SU-DHL-6 (cell line): ENCODE data around the gene HLA-DQB1.
"Not testable (repeated sequence)": the region's sequence is repeated elsewhere in the genome, so short reads cannot be mapped to it uniquely, and the experiment has no call there.

Experiments used
- H2AFZ ChIP-seq: fragments of 200-600 bp; sonication (generic); 2 replicates; pipeline ENCODE4 v1.6.1; 2014; ENCODE audit warnings: low read depth, mild to moderate bottlenecking, moderate library complexity, mixed read lengths, antibody characterized with exemption, low read length; ENCODE audit not compliant: severe bottlenecking
- H3F3A ChIP-seq: fragments of 200-600 bp; shearing (Covaris generic); 2 replicates; pipeline ENCODE4 v1.6.0; 2016; ENCODE audit warnings: antibody characterized with exemption, mild to moderate bottlenecking; ENCODE audit not compliant: insufficient read depth
- H3K27ac ChIP-seq: fragments of 200-600 bp; sonication (generic); 2 replicates; pipeline ENCODE4 v1.5.1; 2016; ENCODE audit warnings: low read depth, mild to moderate bottlenecking, low read length, moderate library complexity, mixed read lengths
- H3K27me3 ChIP-seq: fragments of 200-600 bp; sonication (generic), shearing (Covaris generic); 2 replicates; pipeline ENCODE4 v1.6.0; 2014; ENCODE audit warnings: mild to moderate bottlenecking, low read length
- H3K36me3 ChIP-seq: fragments of 200-600 bp; sonication (generic); 2 replicates; pipeline ENCODE4 v1.6.1; 2014; ENCODE audit warnings: mild to moderate bottlenecking, low read length, mixed read lengths
- H3K4me2 ChIP-seq: fragments of 300-600, 200-600 bp; shearing (Covaris generic), sonication (generic); 2 replicates; pipeline ENCODE4 v1.6.0; 2014; ENCODE audit warnings: low read length, low read depth, mild to moderate bottlenecking; ENCODE audit not compliant: poor library complexity, severe bottlenecking
- H3K4me3 ChIP-seq: fragments of 200-600 bp; sonication (generic); 2 replicates; pipeline ENCODE4 v1.5.1; 2014; ENCODE audit warnings: antibody characterized with exemption, low read length, mild to moderate bottlenecking, mixed read lengths; ENCODE audit not compliant: insufficient read depth, poor library complexity, severe bottlenecking
- H3K79me2 ChIP-seq: fragments of 200-600 bp; sonication (generic); 2 replicates; pipeline ENCODE4 v1.6.1; 2014; ENCODE audit warnings: mild to moderate bottlenecking, low read length, moderate library complexity; ENCODE audit not compliant: insufficient read depth
- H3K9ac ChIP-seq: fragments of 200-600 bp; sonication (generic); 2 replicates; pipeline ENCODE4 v1.7.0; 2014; ENCODE audit warnings: mild to moderate bottlenecking, low read length
- H3K9me2 ChIP-seq: fragments of 200-600 bp; sonication (generic); replicated peaks from 2 replicates; pipeline ENCODE4 v1.6.1; 2014; ENCODE audit warnings: low read length; ENCODE audit not compliant: insufficient read depth
- H3K9me3 ChIP-seq: fragments of 200-600 bp; sonication (generic); 2 replicates; pipeline ENCODE4 v1.6.1; 2014; ENCODE audit warnings: low read length, mixed read lengths; ENCODE audit not compliant: insufficient read depth
- H4K20me1 ChIP-seq: fragments of 200-600 bp; sonication (generic); 2 replicates; pipeline ENCODE4 v1.6.1; 2014; ENCODE audit warnings: low read depth, mild to moderate bottlenecking, antibody characterized with exemption, low read length, moderate library complexity, mixed read lengths
- CTCF ChIP-seq: fragments of 200-600 bp; sonication (generic); IDR thresholded peaks from one replicate; pipeline ENCODE4 v1.5.1; 2017; ENCODE audit warnings: antibody characterized with exemption, mild to moderate bottlenecking, low read length, moderate library complexity; ENCODE audit not compliant: insufficient read depth, poor library complexity, severe bottlenecking
- EZH2phosphoT487 ChIP-seq: fragments of 200-600 bp; sonication (generic), shearing (Covaris generic); conservative IDR thresholded peaks from 2 replicates; pipeline ENCODE4 v1.6.1; 2018; ENCODE audit warnings: mild to moderate bottlenecking, antibody characterized with exemption, low read length, moderate library complexity, mixed read lengths

Gene HLA-DQB1

DNA sequence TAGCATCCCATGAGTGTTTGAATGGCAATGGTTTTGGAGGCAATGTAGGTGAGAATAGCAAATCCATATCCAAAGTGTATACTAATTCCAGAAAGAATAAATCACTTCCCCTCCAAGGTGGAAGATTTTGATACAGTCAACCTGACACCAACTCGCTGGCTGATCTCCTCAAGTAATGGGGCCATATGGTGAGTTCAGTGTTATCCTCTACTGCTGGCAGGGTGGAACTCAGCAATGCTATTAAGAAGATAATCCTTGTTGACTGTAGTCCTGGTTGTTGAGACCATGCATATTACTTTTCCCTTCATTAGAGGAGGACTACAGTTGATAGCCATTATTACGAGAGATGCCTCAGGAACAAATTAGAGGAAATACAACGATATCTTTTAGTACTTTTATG is 17.8 kb upstream of the HLA-DQB1 start:
- H3K4me2 ChIP-seq = no peak overlapping the region
- no peak overlapping the region for H2AFZ ChIP-seq
- peaks cover 7% of the 10 kb centered on the region; the same call in 1 of the 2 replicates for H3K9me3 ChIP-seq
- H3K9me2 ChIP-seq = no peaks in the 10 kb centered on the region
- no peak overlapping the region for H3K4me3 ChIP-seq
- H3K27ac ChIP-seq = no peak overlapping the region
- no peak overlapping the region for H3K9ac ChIP-seq
- no peaks in the 10 kb centered on the region for H4K20me1 ChIP-seq
- no peaks in the 10 kb centered on the region for H3K27me3 ChIP-seq
- no peak for TF ChIP-seq CTCF
- TF ChIP-seq EZH2phosphoT487 = no peak
- no peaks in the 10 kb centered on the region for H3K36me3 ChIP-seq
- no peaks in the 10 kb centered on the region for H3K79me2 ChIP-seq
- H3F3A ChIP-seq = peaks cover 28% of the 10 kb centered on the region

- Histone ChIP-seq H3K27me3 (no peaks in the 10 kb centered on the region), H3K4me3 (no peak overlapping the region), H3K4me2 (no peak overlapping the region), H4K20me1 (no peaks in the 10 kb centered on the region), H3K27ac (no peak overlapping the region), H2AFZ (no peak overlapping the region), H3K9me3 (peaks cover 7% of the 10 kb centered on the region; the same call in 1 of the 2 replicates), H3F3A (peaks cover 4% of the 10 kb centered on the region), H3K79me2 (no peaks in the 10 kb centered on the region), H3K9me2 (no peaks in the 10 kb centered on the region), H3K9ac (no peak overlapping the region), H3K36me3 (no peaks in the 10 kb centered on the region)
- no peak for TF ChIP-seq EZH2phosphoT487
- TF ChIP-seq CTCF = no peak
Measured at GRCh38 chr6:32680055-32680454, 13.6 kb upstream of the HLA-DQB1 start.

DNA sequence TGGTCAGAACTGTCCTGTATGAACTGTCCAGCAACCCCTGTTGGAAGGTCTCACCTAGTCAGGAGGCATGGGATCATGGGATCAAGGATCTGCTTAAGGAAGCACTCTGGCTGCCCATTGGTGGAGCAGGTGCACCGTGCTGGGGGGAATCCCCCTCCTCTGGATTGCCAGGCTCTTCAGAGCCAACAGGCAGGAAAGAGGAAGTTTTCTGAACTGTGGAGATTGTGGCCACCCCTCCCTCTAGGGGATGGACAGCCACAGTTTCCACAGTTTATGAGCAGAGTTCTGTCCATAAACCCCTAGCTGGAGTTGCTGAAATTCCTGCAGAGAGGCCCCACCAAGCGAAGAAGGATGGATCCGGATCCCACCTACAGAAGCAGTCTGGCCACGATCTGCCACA is 13.0 kb upstream of the HLA-DQB1 start:
- Histone ChIP-seq H3K4me2 (no peak overlapping the region), H3F3A (no peaks in the 10 kb centered on the region), H3K27me3 (no peaks in the 10 kb centered on the region), H4K20me1 (no peaks in the 10 kb centered on the region), H3K36me3 (no peaks in the 10 kb centered on the region), H3K9me2 (no peaks in the 10 kb centered on the region), H3K27ac (no peak overlapping the region), H3K79me2 (no peaks in the 10 kb centered on the region), H3K4me3 (no peak overlapping the region), H3K9ac (no peak overlapping the region), H3K9me3 (peaks cover 7% of the 10 kb centered on the region; the same call in 1 of the 2 replicates), H2AFZ (no peak overlapping the region)
- no peak for TF ChIP-seq CTCF
- no peak for TF ChIP-seq EZH2phosphoT487

- H3K36me3 ChIP-seq, H3K27me3 ChIP-seq, H3K4me2 ChIP-seq, H3K9me2 ChIP-seq, H2AFZ ChIP-seq, H3F3A ChIP-seq, H3K9me3 ChIP-seq, H3K4me3 ChIP-seq, H4K20me1 ChIP-seq, H3K27ac ChIP-seq, H3K79me2 ChIP-seq, H3K9ac ChIP-seq: not testable (repeated sequence)
Measured at GRCh38 chr6:32674123-32674522, 7.7 kb upstream of the HLA-DQB1 start.

DNA sequence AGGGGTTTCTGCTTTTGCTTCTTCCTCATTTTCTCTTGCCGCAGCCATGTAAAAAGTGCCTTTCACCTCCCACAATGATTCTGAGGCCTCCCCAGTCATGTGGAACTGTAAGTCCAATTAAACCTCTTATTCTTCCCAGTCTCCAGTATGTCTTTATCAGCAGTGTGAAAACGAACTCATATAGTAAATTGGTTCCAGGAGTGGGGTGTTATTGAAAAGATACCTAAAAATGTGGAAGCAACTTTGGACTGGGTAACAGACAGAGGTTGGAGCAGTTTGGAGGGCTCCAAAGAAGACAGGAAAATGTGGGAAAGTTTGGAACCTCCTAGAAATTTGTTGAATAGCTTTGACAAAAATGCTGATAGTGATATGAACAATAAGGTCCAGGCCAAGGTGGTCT is 5.5 kb upstream of the HLA-DQB1 start:
- not testable (repeated sequence) for H3K9me3 ChIP-seq, H4K20me1 ChIP-seq, H3K4me2 ChIP-seq, H2AFZ ChIP-seq, H3K9me2 ChIP-seq, H3K27me3 ChIP-seq, H3K4me3 ChIP-seq, H3K36me3 ChIP-seq, H3K9ac ChIP-seq, H3K27ac ChIP-seq, H3K79me2 ChIP-seq
- H3F3A ChIP-seq = peaks cover 12% of the 10 kb centered on the region
